WERI-Rb-1 (cell line): ENCODE data around the gene NLRP5.
"Not testable (repeated sequence)": the region's sequence is repeated elsewhere in the genome, so short reads cannot be mapped to it uniquely, and the experiment has no call there.

ENCODE experiments used
- DNase-seq: peaks from one replicate; pipeline ENCODE4 v3.0.0-alpha.2; 2020
- H3K27ac ChIP-seq: fragments of 250-450 bp; sonication (Bioruptor Pico); 2 replicates; pipeline ENCODE4 v1.5.1; 2020; ENCODE audit warnings: mild to moderate bottlenecking, moderate library complexity
- H3K27me3 ChIP-seq: fragments of 250-450 bp; sonication (Bioruptor Pico); 2 replicates; pipeline ENCODE4 v1.5.1; 2021; ENCODE audit warnings: mild to moderate bottlenecking, low read depth, moderate library complexity; ENCODE audit not compliant: insufficient read depth, severe bottlenecking
- H3K36me3 ChIP-seq: fragments of 250-450 bp; sonication (Bioruptor Pico); 2 replicates; pipeline ENCODE4 v1.5.1; 2020; ENCODE audit warnings: mild to moderate bottlenecking, moderate library complexity
- H3K4me3 ChIP-seq: 2 replicates; pipeline ENCODE4 v1.5.1; 2011; ENCODE audit warnings: low read depth, mild to moderate bottlenecking, control low read depth, low read length
- H3K9me3 ChIP-seq: fragments of 250-450 bp; sonication (Bioruptor Pico); 2 replicates; pipeline ENCODE4 v1.5.1; 2021; ENCODE audit warnings: mild to moderate bottlenecking, moderate library complexity; ENCODE audit not compliant: severe bottlenecking
- CTCF ChIP-seq: IDR thresholded peaks from 2 replicates; pipeline ENCODE4 v1.5.1; 2011; ENCODE audit warnings: low read depth, mild to moderate bottlenecking, control low read depth, inconsistent platforms, low read length

The NLRP5 gene

DNA sequence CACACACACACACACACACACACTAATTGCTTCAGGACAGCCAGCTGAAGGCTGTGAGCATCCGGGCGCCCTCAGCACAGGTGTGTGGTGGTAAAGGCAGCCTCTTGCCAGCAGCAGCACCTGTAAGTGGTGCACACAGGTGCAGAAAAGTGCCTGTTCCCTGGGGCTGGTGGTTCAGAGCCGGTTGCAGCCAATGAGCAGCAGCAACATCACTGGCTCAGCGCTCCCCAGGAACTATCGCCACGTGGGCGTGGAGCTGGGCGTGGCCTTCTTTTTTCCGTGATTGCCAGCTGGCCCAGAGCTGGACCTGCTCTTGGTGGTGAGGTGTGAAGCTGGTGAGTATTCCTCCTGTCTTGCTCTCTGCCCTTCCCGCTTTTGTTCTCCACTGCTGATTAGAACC, at the start of gene NLRP5:
Gene NLRP5, plus strand, starts transcription at position 289 of the 400 bp plus-strand sequence.
- Histone ChIP-seq H3K9me3 (peaks cover 4% of the 10 kb centered on the region), H3K27ac (no peak within 1 kb of the TSS), H3K27me3 (peaks cover 64% of the 10 kb centered on the region), H3K36me3 (no peaks in the 10 kb centered on the region), H3K4me3 (no peak within 1 kb of the TSS)
- no peak for TF ChIP-seq CTCF
- DNase-seq: no peak

GRCh38 chr19:55939206-55939605, 47.4 kb upstream of the NLRP5 start:
- H3K9me3 ChIP-seq: peaks cover 2% of the 10 kb centered on the region
- TF ChIP-seq CTCF: no peak
- no peak for DNase-seq
- H3K4me3 ChIP-seq: no peak overlapping the region
- H3K36me3 ChIP-seq: no peaks in the 10 kb centered on the region
- H3K27ac ChIP-seq: no peak overlapping the region
- H3K27me3 ChIP-seq: peaks cover 85% of the 10 kb centered on the region

- no peak overlapping the region for H3K4me3 ChIP-seq
- no peaks in the 10 kb centered on the region for H3K9me3 ChIP-seq
- peaks cover 82% of the 10 kb centered on the region for H3K27me3 ChIP-seq
- H3K27ac ChIP-seq: no peak overlapping the region
- no peak for TF ChIP-seq CTCF
- no peaks in the 10 kb centered on the region for H3K36me3 ChIP-seq
- no peak for DNase-seq
Measured at GRCh38 chr19:55940306-55940705, 46.3 kb upstream of the NLRP5 start.

DNA sequence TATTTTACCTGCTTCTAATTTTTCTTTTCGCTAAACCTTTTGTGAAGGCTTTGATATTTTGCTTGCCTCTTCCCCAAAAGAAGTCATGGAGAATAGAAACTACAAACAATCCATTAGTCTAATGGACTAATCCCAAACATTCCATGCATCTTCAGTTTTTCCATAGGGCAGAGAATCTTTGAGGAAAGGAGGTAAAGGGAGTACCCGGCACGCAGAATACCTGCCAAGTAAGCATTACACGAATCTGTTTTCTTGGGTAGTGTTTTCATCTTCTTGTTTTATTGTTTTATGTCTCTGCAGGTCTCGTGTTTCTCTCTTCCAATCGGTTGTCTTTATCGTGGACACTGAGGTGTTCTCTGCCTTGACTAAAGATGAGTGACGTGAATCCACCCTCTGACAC, 39.0 kb upstream of the NLRP5 start, which contains the start of gene NLRP8:
Gene NLRP8, plus strand, starts transcription at position 301 of the 400 bp plus-strand sequence.
- H3K27me3 ChIP-seq: peaks cover 77% of the 10 kb centered on the region
- peaks cover 3% of the 10 kb centered on the region for H3K9me3 ChIP-seq
- H3K4me3 ChIP-seq: no peak within 1 kb of the TSS
- no peak within 1 kb of the TSS for H3K27ac ChIP-seq
- DNase-seq: no peak
- no peak for TF ChIP-seq CTCF
- H3K36me3 ChIP-seq: no peaks in the 10 kb centered on the region

- not testable (repeated sequence) for H3K9me3 ChIP-seq, H3K4me3 ChIP-seq, DNase-seq, H3K27ac ChIP-seq, H3K36me3 ChIP-seq
- peaks cover 86% of the 10 kb centered on the region for H3K27me3 ChIP-seq
Measured at GRCh38 chr19:55950566-55950965, 36.0 kb upstream of the NLRP5 start.

DNA sequence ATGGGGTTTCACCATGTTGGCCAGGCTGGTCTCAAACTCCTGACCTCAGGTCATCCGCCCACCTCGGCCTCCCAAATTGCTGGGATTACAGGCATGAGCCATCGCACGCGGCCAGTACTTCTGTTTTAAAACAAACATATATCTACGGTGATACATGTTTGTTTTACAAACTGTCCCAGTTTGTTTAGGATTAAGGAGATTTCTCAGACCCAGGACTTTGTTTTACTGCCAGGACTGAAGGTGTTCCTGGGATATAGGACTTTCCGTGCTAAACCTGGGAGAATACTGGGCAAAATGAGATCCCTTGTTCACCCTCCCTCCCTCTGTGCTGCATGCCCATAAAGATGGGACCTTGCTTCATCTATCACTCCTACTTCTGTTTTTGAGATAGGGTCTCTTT, 30.1 kb upstream of the NLRP5 start:
- no peak for TF ChIP-seq CTCF
- Histone ChIP-seq H3K36me3 (no peaks in the 10 kb centered on the region), H3K4me3 (no peak overlapping the region), H3K9me3 (no peaks in the 10 kb centered on the region), H3K27ac (no peak overlapping the region), H3K27me3 (peaks cover 93% of the 10 kb centered on the region)
- no peak for DNase-seq
